ENCODE data around the gene KCNC2. TPM values are rescaled to one million over a fixed set of nuclear protein-coding genes. Genes with fewer than 3 reads are reported as not detected.

Gene KCNC2
- total RNA-seq, 1 experiment from 2014 or later = not detected

- DNase-seq (ENCODE audit: low read depth) = no peak
Observed at GRCh38 chr12:75161488-75161887, 48.2 kb downstream of the KCNC2 start.

GRCh38 chr12:75157385-75157784 is 52.3 kb downstream of the KCNC2 start:
- DNase-seq (ENCODE audit: low read depth) = no peak

DNA sequence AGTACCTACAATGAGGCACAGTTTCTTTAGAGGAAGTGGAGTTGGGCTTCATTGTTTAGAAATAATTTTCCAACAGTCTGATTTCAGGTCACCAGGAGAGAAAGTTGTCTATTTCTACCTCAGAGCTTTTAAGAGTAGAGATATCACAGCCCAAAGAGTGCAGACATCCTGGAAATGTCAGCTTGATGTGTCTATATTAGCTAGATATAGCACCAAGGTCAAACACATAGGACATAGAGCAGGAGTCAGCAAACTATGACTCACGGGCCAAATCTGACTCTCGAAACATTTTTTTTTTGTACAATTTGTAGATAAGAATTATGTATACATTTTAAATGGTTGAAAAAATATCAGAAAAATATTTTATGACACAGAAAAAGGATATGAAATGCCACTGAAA is 53.7 kb downstream of the KCNC2 start:
- DNase-seq (ENCODE audit: low read depth) = no peak

DNA sequence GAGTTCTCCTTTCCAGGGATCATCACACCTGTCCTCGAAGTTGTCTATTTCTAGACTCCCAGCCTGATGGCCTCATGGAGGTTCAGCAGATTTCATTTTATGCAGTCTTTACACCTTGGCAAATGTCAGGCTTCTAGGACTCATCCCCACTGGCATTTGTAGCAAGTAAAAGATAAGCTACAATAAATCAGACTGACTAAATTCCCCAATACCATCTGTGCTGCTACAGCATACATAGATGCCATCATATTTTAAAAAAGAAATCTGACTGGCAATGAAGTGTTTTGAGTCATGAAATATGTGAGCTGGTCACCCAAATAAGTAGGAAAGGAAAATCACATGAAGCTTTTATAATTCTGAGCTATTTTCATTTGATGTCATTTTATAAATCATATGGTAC is 55.3 kb downstream of the KCNC2 start:
- DNase-seq (ENCODE audit: low read depth) = no peak

DNA sequence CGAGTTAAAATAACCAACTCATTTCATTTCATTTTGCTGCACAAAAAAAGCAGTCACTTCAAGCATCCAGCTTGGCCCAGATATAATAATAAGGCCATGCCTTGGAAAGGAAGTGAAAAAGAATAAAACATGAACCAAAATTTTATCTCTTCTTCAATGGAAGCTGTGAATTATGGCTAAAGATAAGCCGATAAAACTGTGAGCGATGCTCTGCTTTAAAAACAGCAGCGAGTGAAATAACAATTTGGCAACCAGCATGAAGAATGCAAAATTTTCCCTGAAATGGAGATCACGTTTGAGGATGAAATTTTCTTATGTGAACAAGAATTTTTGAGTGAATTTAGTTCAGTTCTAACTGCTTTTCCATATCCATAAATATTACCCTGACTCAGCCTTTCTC is 70.4 kb downstream of the KCNC2 start:
- DNase-seq (ENCODE audit: low read depth) = no peak

- no peak for DNase-seq (ENCODE audit: low read depth)
Observed at GRCh38 chr12:75137896-75138295, 71.7 kb downstream of the KCNC2 start.

DNA sequence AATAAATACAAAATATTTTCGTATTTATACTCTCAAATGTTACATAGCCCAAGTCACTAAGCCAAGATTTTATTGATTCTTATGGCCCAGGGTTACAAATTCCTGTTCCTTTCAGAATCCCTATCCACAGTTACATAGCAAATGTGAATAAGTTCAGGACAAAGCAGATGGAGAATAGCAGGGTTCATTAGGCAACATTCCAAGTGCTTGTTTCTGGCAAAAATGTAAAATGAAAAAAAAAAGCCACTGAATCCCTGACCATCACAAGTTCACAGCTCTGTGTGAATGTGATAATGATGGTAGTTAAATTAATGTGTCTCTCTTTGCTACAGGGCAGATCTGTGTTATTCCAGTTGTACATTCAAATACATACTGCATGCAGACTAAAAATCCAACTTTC is 74.6 kb downstream of the KCNC2 start:
- DNase-seq (ENCODE audit: low read depth) = no peak

GRCh38 chr12:75130811-75131210 is 78.8 kb downstream of the KCNC2 start:
- no peak for DNase-seq (ENCODE audit: low read depth)

DNA sequence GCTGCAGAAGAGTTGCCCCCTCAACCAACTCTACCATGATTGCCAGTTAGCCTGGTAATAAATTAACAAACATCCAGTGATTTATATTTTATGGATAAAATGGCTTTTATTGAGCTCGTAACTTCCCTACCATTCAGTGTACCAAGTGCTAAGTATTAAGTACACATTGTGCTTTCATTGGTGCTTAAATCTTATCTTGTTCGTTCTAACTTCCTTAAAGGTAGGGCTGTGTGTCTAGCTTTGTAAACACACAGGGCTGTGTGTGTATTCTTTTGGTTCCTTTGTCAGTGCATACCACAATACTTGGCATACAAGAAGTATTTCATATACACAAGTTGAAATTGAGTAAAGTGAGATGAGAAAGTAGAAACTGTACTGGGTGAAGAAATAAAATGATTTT is 80.4 kb downstream of the KCNC2 start:
- no peak for DNase-seq (ENCODE audit: low read depth)

- DNase-seq (ENCODE audit: low read depth) = no peak
Observed at GRCh38 chr12:75121036-75121705, 88.5 kb downstream of the KCNC2 start.

- DNase-seq (ENCODE audit: low read depth) = no peak
Observed at GRCh38 chr12:75120311-75120711, 89.3 kb downstream of the KCNC2 start.

- DNase-seq (ENCODE audit: low read depth) = no peak
Observed at GRCh38 chr12:75116646-75117198, 92.9 kb downstream of the KCNC2 start.

DNA sequence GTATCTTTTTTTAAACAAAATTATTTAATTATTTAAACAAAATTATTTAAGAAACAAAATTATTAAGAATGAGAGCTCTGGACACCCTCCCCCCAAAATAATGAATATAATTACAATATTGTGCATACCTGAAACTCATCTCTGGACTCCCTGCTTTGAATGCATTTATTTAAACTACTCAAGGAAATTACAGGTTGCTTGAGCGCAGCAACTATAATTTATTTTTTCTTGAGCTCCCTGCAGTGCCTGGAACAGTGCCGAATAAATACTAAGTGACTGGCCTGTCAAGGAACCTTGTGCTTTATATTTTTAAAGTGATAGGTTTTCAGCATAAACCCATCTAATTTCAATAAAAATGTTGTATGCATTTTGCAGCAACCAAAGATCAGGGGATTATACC is 93.9 kb downstream of the KCNC2 start:
- no peak for DNase-seq (ENCODE audit: low read depth)

DNA sequence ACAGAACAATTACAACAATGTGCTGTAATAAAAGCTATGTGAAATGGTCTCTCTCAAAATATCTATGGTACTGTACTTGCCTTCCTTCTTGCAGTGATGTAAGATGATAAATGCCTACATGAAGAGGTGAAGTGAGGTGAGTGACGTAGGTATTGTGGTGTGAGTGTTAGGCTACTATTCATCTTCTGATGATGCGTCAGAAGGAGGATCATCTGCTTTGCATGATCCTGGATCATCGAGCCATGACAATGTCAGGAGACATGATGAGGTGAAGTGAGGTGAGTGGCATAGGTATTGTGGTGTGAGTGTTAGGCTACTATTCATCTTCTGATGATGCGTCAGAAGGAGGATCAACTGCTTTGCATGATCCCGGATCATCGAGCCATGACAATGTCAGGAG is 105.8 kb downstream of the KCNC2 start:
- no peak for DNase-seq (ENCODE audit: low read depth)

- no peak for DNase-seq (ENCODE audit: low read depth)
Observed at GRCh38 chr12:75101781-75102180, 107.9 kb downstream of the KCNC2 start.

- no peak for DNase-seq (ENCODE audit: low read depth)
Observed at GRCh38 chr12:75099210-75099609, 110.4 kb downstream of the KCNC2 start.

DNA sequence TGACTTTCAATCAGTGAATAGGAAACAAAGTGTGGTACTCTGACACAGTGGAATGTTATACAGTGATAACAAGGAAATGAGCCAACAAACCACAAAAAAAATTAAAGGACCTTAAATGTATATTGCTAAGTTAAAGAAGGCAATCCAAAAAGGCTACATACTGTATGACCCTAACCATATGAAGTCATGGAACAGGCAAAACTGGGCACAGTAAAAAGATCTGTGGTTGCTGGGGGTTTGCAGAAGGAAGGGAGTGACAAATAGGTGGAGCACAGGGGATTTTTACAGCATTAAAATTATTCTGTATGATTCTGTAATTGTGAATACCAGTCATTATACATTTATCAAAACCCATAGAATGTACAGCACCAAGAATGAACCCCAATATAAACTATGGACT is 112.6 kb downstream of the KCNC2 start:
- no peak for DNase-seq (ENCODE audit: low read depth)

- DNase-seq (ENCODE audit: low read depth) = peak; percentile 4
Observed at GRCh38 chr12:75087654-75088053, 122.0 kb downstream of the KCNC2 start.

GRCh38 chr12:75086091-75087038 is 123.3 kb downstream of the KCNC2 start:
- no peak for DNase-seq (ENCODE audit: low read depth)

GRCh38 chr12:75081305-75081704 is 128.3 kb downstream of the KCNC2 start:
- DNase-seq (ENCODE audit: low read depth) = no peak

DNA sequence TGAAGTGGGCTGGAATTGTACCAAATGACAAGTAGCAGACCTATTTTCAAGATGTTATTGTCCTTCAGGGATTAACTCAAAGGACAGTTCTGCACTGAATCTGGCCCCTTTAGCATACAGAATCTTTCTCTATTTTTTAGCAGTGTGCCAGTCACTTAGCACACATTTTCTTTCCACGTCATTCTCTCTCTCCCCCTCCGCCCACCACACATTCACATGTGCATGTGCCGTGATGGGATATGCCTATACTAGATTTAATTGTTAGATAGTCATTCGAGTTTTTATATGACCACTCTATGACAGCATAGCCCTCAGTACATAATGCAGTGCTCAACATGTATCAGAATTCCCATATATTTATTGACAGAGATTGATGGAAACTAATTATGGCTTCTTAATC is 129.1 kb downstream of the KCNC2 start:
- no peak for DNase-seq (ENCODE audit: low read depth)

DNA sequence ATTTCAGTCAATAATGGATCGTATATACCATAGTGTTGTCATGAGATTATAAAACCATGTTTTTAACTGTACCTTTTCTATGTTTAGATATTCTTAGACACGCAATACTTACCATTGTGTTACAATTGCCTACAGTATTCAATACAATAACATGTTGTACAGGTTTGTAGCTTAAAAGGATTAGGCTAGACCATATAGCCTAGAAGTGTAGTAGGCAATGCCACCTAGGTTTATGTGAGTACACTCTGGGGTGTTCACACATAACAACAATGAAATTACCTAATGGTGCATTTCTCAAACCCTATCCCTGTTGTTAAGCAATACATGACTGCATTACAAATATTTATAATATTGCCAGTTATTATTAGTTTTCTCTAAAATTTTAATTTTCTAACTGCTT is 144.2 kb downstream of the KCNC2 start:
- DNase-seq (ENCODE audit: low read depth) = no peak

DNA sequence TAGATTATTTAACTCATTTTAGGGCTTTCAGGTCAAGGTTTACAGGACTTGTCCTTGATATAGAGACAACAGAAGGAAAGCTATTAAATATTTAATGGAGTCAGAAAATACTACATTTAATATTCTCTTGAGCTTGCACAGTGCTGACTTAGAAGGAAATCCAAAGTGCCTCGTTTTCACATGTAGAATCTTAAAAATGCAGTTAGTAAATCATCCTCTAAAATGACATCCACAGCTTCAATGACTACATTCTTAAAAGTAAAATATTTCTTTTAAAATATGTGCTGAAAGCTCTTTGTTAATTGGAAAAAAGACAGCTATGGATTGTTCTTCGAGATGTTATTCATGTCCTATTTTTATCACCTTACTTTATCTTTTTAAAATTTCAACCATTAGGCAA is 146.9 kb downstream of the KCNC2 start:
- DNase-seq (ENCODE audit: low read depth) = no peak
